HepG2 (cell line): Measurements from ENCODE around the gene ZMPSTE24. TPM values are rescaled to one million over a fixed set of nuclear protein-coding genes. Genes with fewer than 3 reads are reported as not detected.
A peak's percentile ranks its signal among the peaks of the same experiment; 100 is the strongest.

ENCODE experiments used
- EZH2 ChIP-seq: conservative IDR thresholded peaks from 2 replicates; pipeline ENCODE4 v1.6.1; 2012; ENCODE audit warnings: mild to moderate bottlenecking, low read depth, low read length, moderate library complexity
- GABPB1 ChIP-seq: IDR thresholded peaks from 2 replicates; pipeline ENCODE4 v1.6.1; 2016; ENCODE audit warnings: mild to moderate bottlenecking, missing genetic modification reagents, moderate library complexity, missing compliant biosample characterization
- KDM5A ChIP-seq: fragments of 200-600 bp; sonication (generic); IDR thresholded peaks from 2 replicates; pipeline ENCODE4 v1.7.0; 2018; ENCODE audit warnings: antibody characterized with exemption, mild to moderate bottlenecking, low read length, borderline replicate concordance
- KLF11 ChIP-seq: IDR thresholded peaks from 2 replicates; pipeline ENCODE4 v1.6.1; 2016; ENCODE audit warnings: missing compliant biosample characterization
- NCOA1 ChIP-seq: sonication (generic); formaldehyde crosslinking; IDR thresholded peaks from 2 replicates; pipeline ENCODE4 v1.9.0; 2021; ENCODE audit warnings: missing genetic modification reagents
- NR2F6 ChIP-seq, 2 experiments: IDR thresholded peaks; 2 replicates each; pipeline ENCODE4 v1.6.1; 2016; ENCODE audit warnings: antibody characterized with exemption in 1 of 2, mild to moderate bottlenecking in 1 of 2
- ZNF572 ChIP-seq: sonication (generic); formaldehyde crosslinking; IDR thresholded peaks from 2 replicates; pipeline ENCODE4 v1.5.1; 2020; ENCODE audit warnings: mild to moderate bottlenecking, missing genetic modification reagents
- ZNF652 ChIP-seq: IDR thresholded peaks from 2 replicates; pipeline ENCODE4 v1.6.1; 2016; ENCODE audit warnings: low read depth, borderline replicate concordance
- ZSCAN12 ChIP-seq: sonication (generic); formaldehyde crosslinking; IDR thresholded peaks from 2 replicates; pipeline ENCODE4 v1.9.0; 2021; ENCODE audit warnings: mild to moderate bottlenecking, missing genetic modification reagents
- polyA plus RNA-seq, 8 experiments: library from polyadenylated mRNA; depleted of rRNA in 3 of 8; stranded (reverse) in 7 of 8; unstranded in 1 of 8; fragments of >200 nt; fragmentation: Illumina TruSeq in 4 of 8; extraction: Trizol in 4 of 8; gene quantifications; 2 replicates each; pipeline versions ENCODE4 v1.2.1 to v1.2.3, GENCODE V29; 2011 to 2016; ENCODE audit warnings: low read depth in 4 of 8, missing spikeins in 1 of 8, mixed read lengths in 1 of 8; ENCODE audit not compliant: insufficient read depth in 1 of 8
- total RNA-seq, 5 experiments: library from RNA; depleted of rRNA; stranded (reverse); fragments of >200 nt; fragmentation: Illumina TruSeq; extraction: Trizol; gene quantifications; 2 replicates each; pipeline ENCODE4 v1.2.3, GENCODE V29; 2016; ENCODE audit warnings: low read depth in 1 of 5
- TF ChIP-seq, protein P1 (sequence below): sonication (generic); formaldehyde crosslinking; IDR thresholded peaks from 2 replicates; pipeline ENCODE4 v1.4.0; 2020; ENCODE audit warnings: missing genetic modification reagents
- TF ChIP-seq, protein P2 (sequence below): sonication (generic); formaldehyde crosslinking; IDR thresholded peaks from 2 replicates; pipeline ENCODE4 v1.8.0; 2022; ENCODE audit warnings: mild to moderate bottlenecking, missing genetic modification reagents
- TF ChIP-seq, protein P3 (sequence below): sonication (generic); formaldehyde crosslinking; IDR thresholded peaks from 2 replicates; pipeline ENCODE4 v1.8.0; 2022; ENCODE audit warnings: missing genetic modification reagents, low read depth, mild to moderate bottlenecking, borderline replicate concordance
- TF ChIP-seq, protein P4 (sequence below): sonication (generic); formaldehyde crosslinking; IDR thresholded peaks from 2 replicates; pipeline ENCODE4 v1.4.0; 2020; ENCODE audit warnings: mild to moderate bottlenecking, missing genetic modification reagents
- TF ChIP-seq, protein P5 (sequence below): IDR thresholded peaks from 2 replicates; pipeline ENCODE4 v1.6.1; 2016; ENCODE audit warnings: low read depth, borderline replicate concordance
- TF ChIP-seq, protein P6 (sequence below): sonication (generic); formaldehyde crosslinking; IDR thresholded peaks from 2 replicates; pipeline ENCODE4 v1.9.0; 2022; ENCODE audit warnings: low read depth, missing genetic modification reagents
- TF ChIP-seq, protein P7 (sequence below): IDR thresholded peaks from 2 replicates; pipeline ENCODE4 v1.6.1; 2016; ENCODE audit warnings: control low read depth

ZMPSTE24 gene
- total and polyA plus RNA-seq, 2 of the 13 experiments (the other 11 are each of a cell fraction or from before 2014, with no cell fraction given): 13.6 to 60.2 TPM

DNA sequence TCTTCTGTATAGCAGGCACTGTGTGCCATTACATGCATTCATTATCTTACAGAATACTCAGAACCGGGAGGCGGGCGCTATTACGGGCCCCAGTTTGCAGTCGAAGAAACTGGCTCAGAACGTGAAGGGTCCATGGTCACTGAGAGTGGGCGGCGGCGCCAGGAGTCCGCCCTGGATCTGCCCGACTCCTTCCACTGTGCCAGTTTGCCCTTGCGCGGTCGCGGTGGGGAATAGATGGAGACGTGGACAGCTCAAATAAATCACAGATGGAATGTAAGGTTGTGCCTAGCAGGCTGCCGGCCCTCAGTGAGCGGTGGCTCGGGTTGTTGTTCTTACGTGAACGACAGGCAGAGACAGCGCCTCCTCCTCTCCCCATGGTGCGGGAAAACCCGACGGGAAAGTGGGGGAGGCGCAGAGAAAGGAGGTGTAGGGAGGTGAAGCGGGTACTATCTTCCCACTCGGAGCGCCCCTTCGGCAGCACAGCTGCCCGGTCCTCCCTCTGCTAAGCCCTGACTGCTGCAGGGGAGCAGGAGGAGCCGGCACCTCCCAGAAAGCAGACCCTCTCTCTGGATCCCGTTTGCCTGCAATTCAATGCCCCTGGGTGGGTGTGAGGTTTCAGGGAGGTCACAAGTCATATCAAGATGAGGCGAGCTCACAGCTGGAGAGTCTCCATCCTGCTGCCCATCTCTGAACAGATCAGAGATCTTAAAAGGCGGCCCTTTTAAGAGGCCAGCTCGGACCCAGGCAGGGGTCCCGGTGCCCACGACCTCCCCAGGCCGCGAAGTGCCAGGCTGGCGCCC lies 58.0 kb downstream of the ZMPSTE24 start (continued):
- TF ChIP-seq, protein P1, sequence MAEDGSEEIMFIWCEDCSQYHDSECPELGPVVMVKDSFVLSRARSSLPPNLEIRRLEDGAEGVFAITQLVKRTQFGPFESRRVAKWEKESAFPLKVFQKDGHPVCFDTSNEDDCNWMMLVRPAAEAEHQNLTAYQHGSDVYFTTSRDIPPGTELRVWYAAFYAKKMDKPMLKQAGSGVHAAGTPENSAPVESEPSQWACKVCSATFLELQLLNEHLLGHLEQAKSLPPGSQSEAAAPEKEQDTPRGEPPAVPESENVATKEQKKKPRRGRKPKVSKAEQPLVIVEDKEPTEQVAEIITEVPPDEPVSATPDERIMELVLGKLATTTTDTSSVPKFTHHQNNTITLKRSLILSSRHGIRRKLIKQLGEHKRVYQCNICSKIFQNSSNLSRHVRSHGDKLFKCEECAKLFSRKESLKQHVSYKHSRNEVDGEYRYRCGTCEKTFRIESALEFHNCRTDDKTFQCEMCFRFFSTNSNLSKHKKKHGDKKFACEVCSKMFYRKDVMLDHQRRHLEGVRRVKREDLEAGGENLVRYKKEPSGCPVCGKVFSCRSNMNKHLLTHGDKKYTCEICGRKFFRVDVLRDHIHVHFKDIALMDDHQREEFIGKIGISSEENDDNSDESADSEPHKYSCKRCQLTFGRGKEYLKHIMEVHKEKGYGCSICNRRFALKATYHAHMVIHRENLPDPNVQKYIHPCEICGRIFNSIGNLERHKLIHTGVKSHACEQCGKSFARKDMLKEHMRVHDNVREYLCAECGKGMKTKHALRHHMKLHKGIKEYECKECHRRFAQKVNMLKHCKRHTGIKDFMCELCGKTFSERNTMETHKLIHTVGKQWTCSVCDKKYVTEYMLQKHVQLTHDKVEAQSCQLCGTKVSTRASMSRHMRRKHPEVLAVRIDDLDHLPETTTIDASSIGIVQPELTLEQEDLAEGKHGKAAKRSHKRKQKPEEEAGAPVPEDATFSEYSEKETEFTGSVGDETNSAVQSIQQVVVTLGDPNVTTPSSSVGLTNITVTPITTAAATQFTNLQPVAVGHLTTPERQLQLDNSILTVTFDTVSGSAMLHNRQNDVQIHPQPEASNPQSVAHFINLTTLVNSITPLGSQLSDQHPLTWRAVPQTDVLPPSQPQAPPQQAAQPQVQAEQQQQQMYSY (CRISPR knock-in tag): no peak
- TF ChIP-seq, protein P2, sequence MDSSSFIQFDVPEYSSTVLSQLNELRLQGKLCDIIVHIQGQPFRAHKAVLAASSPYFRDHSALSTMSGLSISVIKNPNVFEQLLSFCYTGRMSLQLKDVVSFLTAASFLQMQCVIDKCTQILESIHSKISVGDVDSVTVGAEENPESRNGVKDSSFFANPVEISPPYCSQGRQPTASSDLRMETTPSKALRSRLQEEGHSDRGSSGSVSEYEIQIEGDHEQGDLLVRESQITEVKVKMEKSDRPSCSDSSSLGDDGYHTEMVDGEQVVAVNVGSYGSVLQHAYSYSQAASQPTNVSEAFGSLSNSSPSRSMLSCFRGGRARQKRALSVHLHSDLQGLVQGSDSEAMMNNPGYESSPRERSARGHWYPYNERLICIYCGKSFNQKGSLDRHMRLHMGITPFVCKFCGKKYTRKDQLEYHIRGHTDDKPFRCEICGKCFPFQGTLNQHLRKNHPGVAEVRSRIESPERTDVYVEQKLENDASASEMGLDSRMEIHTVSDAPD (CRISPR knock-in tag): 0 out of 2 replicates have a peak, but pooled peaks have one; percentile 35
- TF ChIP-seq ZNF572 (no peak), NR2F6 (IDR thresholded peaks at IDR 0.05) (no peak), NR2F6 (CRISPR knock-in tag; IDR thresholded peaks at IDR 0.05) (no peak), KDM5A (no peak), ZNF652 (CRISPR knock-in tag) (no peak), EZH2 (no peak), ZSCAN12 (CRISPR knock-in tag) (no peak), KLF11 (CRISPR knock-in tag) (no peak), GABPB1 (CRISPR knock-in tag) (no peak), NCOA1 (CRISPR knock-in tag) (no peak)
- TF ChIP-seq, protein P3, sequence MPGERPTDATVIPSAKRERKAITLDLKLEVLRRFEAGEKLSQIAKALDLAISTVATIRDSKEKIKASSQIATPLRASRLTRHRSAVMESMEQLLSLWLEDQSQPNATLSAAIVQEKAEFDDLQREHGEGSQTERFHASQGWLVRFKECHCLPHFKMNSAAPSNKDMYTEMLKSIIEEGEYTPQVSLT (CRISPR knock-in tag): no peak
- TF ChIP-seq, protein P4, sequence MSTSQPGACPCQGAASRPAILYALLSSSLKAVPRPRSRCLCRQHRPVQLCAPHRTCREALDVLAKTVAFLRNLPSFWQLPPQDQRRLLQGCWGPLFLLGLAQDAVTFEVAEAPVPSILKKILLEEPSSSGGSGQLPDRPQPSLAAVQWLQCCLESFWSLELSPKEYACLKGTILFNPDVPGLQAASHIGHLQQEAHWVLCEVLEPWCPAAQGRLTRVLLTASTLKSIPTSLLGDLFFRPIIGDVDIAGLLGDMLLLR: no peak
- TF ChIP-seq, protein P5, sequence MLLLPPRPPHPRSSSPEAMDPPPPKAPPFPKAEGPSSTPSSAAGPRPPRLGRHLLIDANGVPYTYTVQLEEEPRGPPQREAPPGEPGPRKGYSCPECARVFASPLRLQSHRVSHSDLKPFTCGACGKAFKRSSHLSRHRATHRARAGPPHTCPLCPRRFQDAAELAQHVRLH (CRISPR knock-in tag): no peak
- TF ChIP-seq, protein P6, sequence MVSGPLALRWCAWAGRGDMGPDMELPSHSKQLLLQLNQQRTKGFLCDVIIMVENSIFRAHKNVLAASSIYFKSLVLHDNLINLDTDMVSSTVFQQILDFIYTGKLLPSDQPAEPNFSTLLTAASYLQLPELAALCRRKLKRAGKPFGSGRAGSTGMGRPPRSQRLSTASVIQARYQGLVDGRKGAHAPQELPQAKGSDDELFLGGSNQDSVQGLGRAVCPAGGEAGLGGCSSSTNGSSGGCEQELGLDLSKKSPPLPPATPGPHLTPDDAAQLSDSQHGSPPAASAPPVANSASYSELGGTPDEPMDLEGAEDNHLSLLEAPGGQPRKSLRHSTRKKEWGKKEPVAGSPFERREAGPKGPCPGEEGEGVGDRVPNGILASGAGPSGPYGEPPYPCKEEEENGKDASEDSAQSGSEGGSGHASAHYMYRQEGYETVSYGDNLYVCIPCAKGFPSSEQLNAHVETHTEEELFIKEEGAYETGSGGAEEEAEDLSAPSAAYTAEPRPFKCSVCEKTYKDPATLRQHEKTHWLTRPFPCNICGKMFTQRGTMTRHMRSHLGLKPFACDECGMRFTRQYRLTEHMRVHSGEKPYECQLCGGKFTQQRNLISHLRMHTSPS (CRISPR knock-in tag): no peak
- TF ChIP-seq, protein P7, sequence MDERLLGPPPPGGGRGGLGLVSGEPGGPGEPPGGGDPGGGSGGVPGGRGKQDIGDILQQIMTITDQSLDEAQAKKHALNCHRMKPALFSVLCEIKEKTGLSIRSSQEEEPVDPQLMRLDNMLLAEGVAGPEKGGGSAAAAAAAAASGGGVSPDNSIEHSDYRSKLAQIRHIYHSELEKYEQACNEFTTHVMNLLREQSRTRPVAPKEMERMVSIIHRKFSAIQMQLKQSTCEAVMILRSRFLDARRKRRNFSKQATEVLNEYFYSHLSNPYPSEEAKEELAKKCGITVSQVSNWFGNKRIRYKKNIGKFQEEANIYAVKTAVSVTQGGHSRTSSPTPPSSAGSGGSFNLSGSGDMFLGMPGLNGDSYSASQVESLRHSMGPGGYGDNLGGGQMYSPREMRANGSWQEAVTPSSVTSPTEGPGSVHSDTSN (CRISPR knock-in tag): no peak
